CD4-positive, alpha-beta T cell treated with Interleukin-15 for 1 hour (primary cell): ENCODE data around the gene BEST3.
"Not testable (repeated sequence)": the region's sequence is repeated elsewhere in the genome, so short reads cannot be mapped to it uniquely, and the experiment has no call there.

Experiments
- DNase-seq: peaks from one replicate; pipeline ENCODE4 v3.0.0-alpha.2; 2020

The BEST3 gene

DNA sequence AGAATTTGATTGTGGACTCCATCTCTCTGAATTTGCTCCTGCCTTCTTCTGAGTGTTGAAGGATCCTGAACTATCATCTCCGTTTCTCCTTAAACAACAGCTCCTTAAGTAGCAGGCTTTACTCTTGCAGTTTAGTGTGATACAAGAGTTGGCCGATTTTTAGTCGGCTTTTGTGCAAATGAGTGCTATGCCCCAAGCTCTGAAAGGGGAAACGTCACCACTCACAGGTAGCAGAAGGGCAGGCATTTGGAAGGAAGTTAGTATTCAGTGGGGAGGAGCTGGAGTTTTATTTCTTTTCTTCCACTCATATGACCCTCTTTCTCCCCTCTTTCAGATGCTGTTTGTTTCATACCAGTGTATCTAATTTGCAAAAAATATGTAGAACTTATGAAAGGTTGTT, 51.9 kb downstream of the BEST3 start:
- DNase-seq: no peak

DNA sequence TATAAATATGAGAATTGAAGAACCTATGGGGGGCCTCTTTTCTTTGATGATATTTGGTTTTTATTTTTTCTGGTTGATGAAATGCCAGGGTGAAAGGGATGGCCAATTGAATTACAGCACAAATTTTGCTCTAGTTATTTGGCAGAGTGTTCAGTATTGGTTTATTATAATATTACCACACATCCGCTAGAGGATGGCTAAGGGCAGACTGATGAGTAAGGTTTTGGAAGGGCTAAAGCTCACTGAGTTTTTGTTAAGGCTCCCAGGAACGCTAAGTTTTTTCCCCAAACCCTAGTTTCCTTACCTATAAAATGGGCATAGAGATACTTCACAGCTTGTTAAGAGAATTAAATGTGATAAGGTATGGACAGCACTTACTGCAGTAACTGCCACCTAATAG, 54.1 kb downstream of the BEST3 start:
- no peak for DNase-seq

DNA sequence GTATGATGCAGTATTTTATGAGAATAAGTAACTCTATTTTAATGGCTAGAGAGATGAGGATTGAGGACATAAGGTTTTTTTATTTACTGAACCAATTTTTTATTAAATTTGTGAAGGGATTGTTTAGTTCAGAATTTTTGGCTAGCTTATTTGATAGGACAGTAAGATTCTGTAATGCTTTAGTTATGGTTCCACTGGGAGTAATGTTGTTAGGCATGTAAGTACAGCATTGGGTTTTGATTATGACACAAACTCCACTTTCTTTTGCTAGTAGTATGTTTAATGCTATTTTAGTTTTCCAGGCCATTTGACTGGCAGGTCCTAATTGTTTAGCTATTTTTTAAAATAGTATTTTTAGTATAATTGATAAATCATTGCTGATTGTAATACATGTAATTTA, 54.6 kb downstream of the BEST3 start:
- DNase-seq: no peak

DNA sequence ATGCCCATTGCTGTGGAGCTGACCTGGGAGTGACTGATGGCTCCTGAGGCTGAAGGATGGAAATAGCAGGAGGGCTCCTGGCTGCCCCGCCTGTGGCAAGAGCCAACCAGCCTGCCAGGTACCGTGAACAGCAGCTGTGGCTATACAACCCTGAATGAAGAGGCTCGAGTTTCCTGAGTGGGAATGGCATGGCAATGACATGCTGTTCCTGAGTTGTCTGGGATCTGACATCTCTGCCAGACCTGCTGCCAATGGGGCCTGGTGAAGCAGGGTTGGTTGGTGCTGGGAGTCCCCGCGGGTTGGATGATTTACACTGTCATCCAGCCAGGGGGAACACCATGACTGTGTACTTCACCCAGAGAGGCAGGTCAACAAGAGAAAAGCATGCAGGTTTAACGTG, 56.6 kb downstream of the BEST3 start:
- DNase-seq: no peak

DNA sequence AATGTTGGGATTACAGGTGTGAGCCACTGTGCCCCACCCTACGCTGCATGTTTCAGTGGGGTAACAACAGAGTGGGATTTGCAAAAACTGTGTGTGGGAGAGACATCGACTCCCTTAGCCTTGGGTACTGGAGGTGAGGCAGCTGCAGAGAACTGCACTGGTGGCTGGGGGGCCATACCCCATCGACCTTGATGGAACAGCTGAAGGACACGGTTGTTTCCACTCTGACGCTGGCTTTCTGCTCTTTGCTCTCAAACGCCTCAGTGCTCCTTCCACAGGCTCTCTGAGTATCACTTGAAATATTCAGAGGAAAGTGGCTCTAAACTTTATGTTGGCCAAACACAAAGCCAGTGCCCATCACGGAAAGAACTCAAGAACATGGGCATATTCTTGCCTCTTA, 57.6 kb downstream of the BEST3 start:
- no peak for DNase-seq

DNA sequence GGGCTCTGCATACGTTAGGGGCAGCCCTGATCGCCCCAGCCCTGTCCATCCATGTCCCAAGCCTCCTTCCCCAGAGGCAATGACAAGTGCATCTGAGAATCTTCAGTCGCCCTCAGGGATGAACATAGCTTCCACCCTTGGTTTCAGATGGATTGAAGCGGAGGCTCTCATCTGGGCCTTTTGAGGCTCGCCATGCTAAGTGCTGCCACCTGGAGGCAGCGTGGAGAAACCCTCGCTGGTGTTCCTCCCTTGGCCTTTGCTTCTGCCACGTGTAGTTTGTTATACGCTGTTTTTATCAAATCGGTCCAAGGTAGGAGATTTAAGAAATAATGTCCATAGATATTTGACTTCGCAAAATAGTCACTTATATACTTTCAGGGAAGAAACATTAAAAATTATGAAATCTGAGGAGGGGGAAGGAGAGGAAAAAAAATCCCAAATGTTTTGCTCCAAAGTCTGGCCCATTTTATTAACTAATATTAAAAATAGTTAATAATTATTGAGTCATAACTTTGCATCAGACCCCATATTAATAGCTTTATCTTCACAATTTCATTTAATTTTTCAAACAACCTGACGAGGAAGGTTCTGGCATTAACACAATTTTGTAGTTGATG, 59.6 kb downstream of the BEST3 start:
- peak; percentile 44 for DNase-seq

DNA sequence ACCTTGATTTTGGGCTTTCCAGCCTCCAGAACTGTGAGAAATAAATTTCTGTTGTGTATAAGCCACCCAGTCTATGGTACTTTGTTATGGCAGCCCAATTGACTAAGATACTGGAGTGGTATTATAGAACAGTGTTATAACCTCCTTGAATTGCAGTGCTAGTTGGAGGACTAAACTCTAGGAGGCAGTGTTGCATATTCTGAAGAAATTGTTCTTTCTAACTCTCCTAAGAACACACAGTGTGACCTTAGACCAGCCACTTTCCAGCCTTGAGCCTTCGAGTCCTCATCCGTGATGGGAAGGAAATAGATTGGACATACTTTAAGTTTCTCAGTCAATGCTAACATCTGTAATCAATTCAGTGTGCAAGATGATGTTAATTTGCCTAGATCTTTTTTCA, 66.0 kb downstream of the BEST3 start:
- no peak for DNase-seq

DNA sequence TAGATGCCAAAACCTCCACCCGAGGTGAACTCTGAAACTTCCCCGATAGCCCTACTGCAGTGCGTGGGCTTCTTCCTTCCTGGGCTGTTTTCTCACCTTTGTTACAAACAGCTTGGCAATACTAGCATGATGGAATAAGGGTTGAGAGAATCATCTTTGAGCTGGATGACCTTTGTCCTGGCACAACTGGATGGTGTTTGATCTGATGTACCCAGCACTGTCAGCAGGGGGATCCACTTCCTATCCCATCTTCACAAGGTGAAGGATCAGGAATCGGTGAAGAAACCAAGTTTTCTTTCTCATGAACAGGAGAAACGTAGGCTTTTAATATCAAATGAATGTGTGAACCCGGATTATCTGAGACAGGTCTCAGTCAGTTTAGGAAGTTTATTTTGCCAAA, 68.9 kb downstream of the BEST3 start:
- DNase-seq: no peak

DNA sequence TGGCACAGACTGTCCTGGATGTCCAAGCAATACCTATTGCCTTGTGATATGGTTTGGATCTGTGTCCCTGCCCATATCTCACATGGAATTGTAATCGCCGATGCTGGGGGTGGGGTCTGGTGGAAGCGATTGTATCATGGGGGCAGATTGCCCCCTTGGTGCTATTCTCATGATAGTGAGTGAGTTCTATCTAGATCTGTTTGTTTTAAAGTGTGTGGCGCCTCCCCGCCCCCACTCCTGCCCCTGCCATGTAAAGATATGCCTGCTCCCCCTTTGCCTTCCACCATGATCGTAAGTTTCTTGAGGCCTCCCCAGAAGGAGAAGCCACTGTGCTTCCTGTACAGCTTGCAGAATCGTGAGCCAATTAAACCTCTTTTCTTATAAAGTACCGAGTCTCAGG, 71.6 kb downstream of the BEST3 start:
- no peak for DNase-seq

DNA sequence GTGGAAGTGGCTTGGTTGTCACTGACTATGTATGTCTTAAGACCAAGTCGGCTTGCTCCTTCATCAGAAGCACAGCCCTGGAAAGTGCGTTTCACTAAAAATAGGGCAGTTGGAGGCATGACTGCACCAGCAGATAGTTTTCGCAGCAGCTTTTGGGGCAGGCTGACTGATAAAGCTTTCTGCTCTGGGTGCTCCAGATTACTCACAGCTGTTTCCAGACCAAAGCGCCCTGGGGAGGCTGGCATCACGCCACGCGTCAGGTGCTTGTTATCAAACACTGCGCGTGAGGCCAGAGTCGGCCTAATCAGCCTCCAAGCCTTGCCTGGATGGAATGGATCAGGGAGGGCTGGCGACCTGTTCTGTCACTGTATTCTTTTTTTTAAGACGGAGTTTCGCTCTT, 75.1 kb downstream of the BEST3 start:
- DNase-seq: no peak

DNA sequence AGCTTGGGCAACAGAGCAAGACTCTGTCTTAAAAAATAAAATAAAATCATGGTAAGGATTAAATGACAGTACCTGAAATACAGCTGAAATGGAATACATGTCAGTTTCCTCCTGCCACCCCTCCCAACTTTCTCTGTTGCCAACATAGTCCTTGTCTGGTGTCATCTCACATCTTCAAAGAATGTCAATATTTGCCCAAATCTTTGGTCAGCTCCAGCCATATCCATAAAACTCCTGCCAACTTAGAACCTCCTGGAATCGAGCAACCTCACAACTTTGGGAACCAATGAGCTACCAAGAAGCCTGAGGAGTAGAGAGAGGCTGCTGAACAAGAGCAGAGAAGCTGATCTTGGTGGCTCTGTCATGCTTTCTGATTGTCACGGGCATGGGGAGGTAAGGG, 77.6 kb downstream of the BEST3 start:
- DNase-seq: no peak

DNA sequence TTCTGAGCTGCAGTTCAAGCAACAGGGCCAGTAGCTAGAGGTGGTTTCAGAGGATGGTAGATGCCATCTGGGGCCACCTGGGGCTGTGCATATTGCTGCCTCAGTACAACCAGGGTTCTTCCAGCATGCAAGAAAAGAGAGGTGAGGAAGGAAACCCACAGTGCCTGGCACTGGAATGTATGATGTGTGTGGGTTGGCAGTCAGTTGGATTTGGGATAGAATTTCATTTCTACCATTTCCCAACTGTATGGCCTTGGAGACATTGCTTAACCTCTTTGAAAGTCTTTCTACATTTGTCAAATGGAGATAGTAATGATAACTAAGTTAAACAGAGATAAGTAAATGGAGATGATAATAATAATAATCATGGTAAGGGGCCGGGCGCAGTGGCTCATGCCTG, 78.2 kb downstream of the BEST3 start:
- DNase-seq: no peak

DNA sequence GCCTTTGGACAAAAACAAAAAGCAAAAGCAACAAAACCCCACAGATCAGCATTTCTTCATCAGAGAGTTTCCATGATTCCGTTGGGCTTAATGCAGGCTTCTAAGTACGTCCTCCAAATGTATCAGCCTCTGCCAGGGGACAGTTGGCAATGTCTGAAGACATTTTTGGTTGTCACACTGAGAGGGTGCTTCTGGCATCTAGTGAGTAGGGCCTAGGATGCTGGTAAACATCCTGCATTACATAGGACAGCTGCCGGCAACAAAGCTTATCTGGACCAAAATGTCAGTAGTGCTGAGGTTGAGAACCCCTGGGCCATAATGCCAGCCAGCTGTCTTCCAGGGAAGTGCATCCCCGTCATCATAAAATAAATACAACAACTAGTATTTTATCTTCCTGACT, 79.0 kb downstream of the BEST3 start:
- DNase-seq: no peak

DNA sequence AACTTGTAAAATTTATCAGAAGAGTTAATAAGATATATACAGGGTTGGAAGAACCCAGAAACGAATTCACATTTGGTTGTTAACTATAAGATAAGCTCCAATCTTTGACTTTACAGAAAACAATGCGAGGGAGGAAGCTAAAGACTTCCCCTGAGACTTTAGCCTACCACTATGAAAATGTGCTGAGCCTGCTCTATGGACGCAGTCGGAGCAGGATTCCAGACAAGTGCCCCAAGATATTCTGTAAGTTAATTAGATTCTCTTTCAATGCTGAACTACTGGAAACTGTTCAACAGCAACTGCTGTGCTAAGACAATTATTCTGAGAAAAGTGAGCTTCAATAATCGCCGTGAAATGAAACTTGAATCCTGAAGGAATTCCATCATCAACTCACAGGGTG, 80.1 kb downstream of the BEST3 start:
- DNase-seq: no peak

DNA sequence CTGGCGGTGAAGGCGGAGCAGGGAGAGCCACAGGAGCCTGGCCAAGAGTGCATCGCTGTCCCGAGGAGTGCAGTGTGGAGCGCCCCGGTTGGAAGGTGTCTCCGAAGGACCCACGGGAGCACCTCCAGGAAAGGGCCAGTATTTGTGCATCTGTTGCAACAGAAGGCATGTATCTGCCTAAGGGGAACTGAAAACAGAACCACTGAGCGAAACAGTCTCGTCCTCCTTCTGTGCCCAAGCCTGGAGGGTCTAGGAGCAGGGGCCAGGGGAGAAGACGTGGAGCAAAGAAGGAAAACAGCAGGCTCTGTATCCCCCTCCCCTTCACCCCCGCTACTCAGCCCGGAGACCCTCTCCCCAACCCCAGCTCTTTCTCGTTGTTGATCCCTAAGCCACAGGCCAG, 83.1 kb downstream of the BEST3 start:
- no peak for DNase-seq

DNA sequence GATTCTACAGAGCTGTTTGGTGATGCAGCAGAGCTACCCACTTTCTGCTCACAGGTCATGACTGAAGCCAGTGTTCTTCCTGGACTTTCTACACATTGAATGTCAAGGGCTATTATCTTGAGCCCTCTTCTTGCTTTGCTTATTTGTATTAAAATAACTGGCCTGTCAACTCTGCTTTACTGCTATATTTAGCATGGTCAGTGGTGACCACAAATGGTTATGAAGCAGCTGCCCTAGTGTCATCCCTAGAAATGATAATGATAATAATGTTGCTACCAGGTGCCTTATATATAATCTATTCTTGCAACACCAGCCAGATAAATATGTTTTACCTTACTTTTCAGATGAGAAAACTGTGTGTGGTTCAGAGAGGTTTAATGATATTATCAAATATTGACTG, 85.8 kb downstream of the BEST3 start:
- no peak for DNase-seq

DNA sequence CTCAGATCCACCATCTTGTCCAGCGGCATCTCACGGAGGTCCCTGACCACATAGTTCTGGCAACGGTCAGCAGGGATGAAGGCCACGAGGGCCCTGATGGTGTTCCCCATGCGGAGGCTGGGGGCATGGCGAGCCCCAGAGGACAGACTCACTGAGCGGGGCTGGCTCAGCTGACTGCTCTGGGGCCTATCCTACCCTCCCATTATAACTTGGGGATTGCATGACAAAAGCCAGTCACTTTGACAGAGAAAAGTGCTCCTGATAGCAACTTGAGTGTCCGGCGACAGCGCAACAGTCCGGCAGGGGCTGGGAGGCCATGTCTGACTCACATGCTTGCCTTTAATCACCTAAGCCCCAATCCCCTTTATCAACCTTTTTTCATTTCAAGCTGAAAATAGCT, 88.4 kb downstream of the BEST3 start, which contains the start of gene LRRC10:
LRRC10 (minus strand) TSS at position 179 of the 400 bp plus-strand sequence; CDS start at position 110, 69 bp downstream.
- DNase-seq: no peak

DNA sequence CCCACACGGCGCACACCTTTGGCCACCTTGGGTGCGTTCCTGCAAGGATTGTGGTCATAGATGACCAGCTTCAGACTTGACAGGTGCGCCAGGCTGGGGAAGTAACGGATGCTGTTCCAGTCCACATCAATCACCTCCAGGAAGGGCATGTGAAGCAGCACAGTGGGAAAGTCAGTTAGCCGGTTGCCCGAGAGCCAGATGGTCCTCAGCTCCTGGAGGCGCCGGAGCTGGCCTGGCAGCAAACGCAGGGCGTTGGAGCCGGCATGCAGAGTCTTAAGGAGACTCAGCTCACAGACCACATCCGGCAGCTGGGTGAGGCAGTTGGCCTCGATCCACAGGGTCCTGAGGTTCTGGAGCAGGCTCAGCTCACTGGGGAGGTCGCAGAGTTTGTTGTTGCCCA, 89.0 kb downstream of the BEST3 start:
- no peak for DNase-seq

DNA sequence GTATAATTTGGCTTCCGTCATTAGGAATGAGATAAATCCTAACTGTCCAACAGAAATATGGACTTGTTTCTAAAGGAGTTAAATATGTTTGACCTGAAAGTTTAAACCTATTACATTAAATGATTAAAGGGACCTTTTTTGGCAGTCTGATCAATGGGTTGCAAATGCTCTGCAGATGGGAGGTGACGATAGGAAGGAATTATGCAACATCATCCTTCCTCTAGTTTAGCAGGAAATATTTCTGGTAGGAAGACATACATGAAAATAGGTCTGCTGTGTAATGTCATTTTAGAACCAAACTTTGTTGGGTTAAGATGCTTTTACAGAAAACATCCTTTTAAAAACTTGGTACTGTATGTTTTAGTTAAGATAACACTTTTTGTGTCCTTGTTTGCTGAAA, 91.0 kb downstream of the BEST3 start:
- DNase-seq: no peak

DNA sequence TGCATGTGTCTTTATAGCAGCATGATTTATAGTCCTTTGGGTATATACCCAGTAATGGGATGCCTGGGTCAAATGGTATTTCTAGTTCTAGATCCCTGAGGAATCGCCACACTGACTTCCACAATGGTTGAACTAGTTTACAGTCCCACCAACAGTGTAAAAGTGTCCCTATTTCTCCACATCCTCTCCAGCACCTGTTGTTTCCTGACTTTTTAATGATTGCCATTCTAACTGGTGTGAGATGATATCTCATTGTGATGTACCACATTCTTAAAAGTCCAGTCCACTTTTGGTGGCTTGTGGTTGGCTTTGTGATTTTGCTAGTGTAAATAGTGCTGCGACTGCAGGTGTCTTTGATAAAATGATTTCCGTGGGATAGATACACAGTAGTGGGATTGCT, 94.8 kb downstream of the BEST3 start:
- not testable (repeated sequence) for DNase-seq
